Activated CD4-positive, alpha-beta T cell treated with anti-CD3 and anti-CD28 coated beads, Interleukin-2, amount 50 U/mL, for 1 hour (primary cell): ENCODE results near the gene SLC6A12.

Experiments
- DNase-seq: peaks from one replicate; pipeline ENCODE4 v3.0.0-alpha.2; 2020

SLC6A12 gene

GRCh38 chr12:157644-158043 lies 56.3 kb downstream of the SLC6A12 start:
- no peak for DNase-seq

- no peak for DNase-seq
These were observed 57.0 kb downstream of the SLC6A12 start for GRCh38 chr12:156945-157344.

- DNase-seq = no peak
These were observed 58.3 kb downstream of the SLC6A12 start for GRCh38 chr12:155646-156045.

GRCh38 chr12:155006-155405 lies 59.0 kb downstream of the SLC6A12 start:
- no peak for DNase-seq

- no peak for DNase-seq
These were observed 59.9 kb downstream of the SLC6A12 start for GRCh38 chr12:154058-154457.

GRCh38 chr12:153080-153746 lies 60.7 kb downstream of the SLC6A12 start:
- DNase-seq = peak; percentile 35

GRCh38 chr12:152440-152839 lies 61.5 kb downstream of the SLC6A12 start:
- DNase-seq = no peak

GRCh38 chr12:151579-151978 lies 62.4 kb downstream of the SLC6A12 start:
- no peak for DNase-seq

GRCh38 chr12:148676-149416 lies 65.1 kb downstream of the SLC6A12 start:
- no peak for DNase-seq

- DNase-seq = no peak
These were observed 66.7 kb downstream of the SLC6A12 start for GRCh38 chr12:147242-147641.

- DNase-seq = no peak
These were observed 68.5 kb downstream of the SLC6A12 start for GRCh38 chr12:145369-145960.

- no peak for DNase-seq
These were observed 69.2 kb downstream of the SLC6A12 start for GRCh38 chr12:144650-145284.

- DNase-seq = no peak
These were observed 69.8 kb downstream of the SLC6A12 start for GRCh38 chr12:143964-144649.

- DNase-seq = no peak
These were observed 73.8 kb downstream of the SLC6A12 start for GRCh38 chr12:140162-140561.
